Esophagus muscularis mucosa (tissue), 2 donors: ENCODE measurements around the gene YEATS2.

ENCODE experiments used
- EP300 ChIP-seq: sonication (generic); formaldehyde crosslinking; IDR thresholded peaks from one replicate; pipeline ENCODE4 v1.6.1; 2017; ENCODE audit warnings: antibody characterized with exemption
- POLR2A ChIP-seq: fragments of 450-650 bp; IDR thresholded peaks from one replicate; pipeline ENCODE4 v1.6.1; 2017; ENCODE audit warnings: antibody characterized with exemption, moderate library complexity, mild to moderate bottlenecking, low read depth

DNA sequence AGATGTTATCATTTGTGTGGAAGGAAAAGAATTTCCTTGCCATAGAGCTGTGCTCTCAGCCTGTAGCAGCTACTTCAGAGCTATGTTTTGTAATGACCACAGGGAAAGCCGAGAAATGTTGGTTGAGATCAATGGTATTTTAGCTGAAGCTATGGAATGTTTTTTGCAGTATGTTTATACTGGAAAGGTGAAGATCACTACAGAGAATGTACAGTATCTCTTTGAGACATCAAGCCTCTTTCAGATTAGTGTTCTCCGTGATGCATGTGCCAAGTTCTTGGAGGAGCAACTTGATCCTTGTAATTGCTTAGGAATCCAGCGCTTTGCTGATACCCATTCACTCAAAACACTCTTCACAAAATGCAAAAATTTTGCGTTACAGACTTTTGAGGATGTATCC lies 47.0 kb upstream of the YEATS2 start:
- no peak for TF ChIP-seq POLR2A
- TF ChIP-seq EP300: no peak
